ENCODE data around the gene RABGEF1.
"Not testable (repeated sequence)": the region's sequence is repeated elsewhere in the genome, so short reads cannot be mapped to it uniquely, and the experiment has no call there.

DNA sequence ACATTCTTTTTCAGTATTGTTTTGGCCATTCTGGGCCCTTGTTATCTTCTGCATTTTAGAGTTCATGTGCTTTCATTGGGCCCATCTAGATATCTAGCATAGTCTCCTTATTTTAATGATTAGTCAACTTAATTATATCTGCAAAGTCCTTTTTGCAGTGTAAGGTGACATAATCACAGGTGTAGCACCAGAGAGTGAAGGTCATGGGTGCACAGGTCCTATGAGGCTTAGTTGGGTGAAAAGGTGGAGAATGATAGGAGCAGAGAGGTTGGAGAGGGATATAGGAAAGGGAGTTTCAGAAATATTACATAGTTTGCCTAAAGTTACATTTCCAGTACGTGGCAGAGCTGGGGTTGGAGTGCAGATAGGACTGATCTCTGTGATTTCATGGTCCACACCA, 24.4 kb downstream of the RABGEF1 start:
- TF ChIP-seq, protein P1, sequence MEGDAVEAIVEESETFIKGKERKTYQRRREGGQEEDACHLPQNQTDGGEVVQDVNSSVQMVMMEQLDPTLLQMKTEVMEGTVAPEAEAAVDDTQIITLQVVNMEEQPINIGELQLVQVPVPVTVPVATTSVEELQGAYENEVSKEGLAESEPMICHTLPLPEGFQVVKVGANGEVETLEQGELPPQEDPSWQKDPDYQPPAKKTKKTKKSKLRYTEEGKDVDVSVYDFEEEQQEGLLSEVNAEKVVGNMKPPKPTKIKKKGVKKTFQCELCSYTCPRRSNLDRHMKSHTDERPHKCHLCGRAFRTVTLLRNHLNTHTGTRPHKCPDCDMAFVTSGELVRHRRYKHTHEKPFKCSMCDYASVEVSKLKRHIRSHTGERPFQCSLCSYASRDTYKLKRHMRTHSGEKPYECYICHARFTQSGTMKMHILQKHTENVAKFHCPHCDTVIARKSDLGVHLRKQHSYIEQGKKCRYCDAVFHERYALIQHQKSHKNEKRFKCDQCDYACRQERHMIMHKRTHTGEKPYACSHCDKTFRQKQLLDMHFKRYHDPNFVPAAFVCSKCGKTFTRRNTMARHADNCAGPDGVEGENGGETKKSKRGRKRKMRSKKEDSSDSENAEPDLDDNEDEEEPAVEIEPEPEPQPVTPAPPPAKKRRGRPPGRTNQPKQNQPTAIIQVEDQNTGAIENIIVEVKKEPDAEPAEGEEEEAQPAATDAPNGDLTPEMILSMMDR (IDR thresholded peaks at IDR 0.05; ENCODE audit: extremely low read depth in 1 of 2, insufficient read depth in 1 of 2, low read depth in 1 of 2, low read length in 2 of 2): not testable (repeated sequence)
- TF ChIP-seq POLR2A (IDR thresholded peaks at IDR 0.05; ENCODE audit: low read depth, low read length); JUN (IDR thresholded peaks at IDR 0.05; ENCODE audit: borderline replicate concordance, insufficient read depth, insufficient read length, low read depth): not testable (repeated sequence)

Measured in endothelial cell of umbilical vein (primary cell).